Measurements from ENCODE around the gene TMEM198.

GRCh38 chr2:219543596-219544358, at the start of gene TMEM198, which contains the start of gene CHPF:
- TF ChIP-seq GATA2 (IDR thresholded peaks at IDR 0.05; ENCODE audit: low read depth, low read length): 0 out of 2 replicates have a peak, but pooled peaks have one; percentile 22
- TF ChIP-seq GATA3 (IDR thresholded peaks at IDR 0.05; ENCODE audit: low read depth, low read length): no peak
